ENCODE results near the gene PDS5B.
A peak's percentile ranks its signal among the peaks of the same experiment; 100 is the strongest.
"Not testable (repeated sequence)": the region's sequence is repeated elsewhere in the genome, so short reads cannot be mapped to it uniquely, and the experiment has no call there.

PDS5B gene, protein sequence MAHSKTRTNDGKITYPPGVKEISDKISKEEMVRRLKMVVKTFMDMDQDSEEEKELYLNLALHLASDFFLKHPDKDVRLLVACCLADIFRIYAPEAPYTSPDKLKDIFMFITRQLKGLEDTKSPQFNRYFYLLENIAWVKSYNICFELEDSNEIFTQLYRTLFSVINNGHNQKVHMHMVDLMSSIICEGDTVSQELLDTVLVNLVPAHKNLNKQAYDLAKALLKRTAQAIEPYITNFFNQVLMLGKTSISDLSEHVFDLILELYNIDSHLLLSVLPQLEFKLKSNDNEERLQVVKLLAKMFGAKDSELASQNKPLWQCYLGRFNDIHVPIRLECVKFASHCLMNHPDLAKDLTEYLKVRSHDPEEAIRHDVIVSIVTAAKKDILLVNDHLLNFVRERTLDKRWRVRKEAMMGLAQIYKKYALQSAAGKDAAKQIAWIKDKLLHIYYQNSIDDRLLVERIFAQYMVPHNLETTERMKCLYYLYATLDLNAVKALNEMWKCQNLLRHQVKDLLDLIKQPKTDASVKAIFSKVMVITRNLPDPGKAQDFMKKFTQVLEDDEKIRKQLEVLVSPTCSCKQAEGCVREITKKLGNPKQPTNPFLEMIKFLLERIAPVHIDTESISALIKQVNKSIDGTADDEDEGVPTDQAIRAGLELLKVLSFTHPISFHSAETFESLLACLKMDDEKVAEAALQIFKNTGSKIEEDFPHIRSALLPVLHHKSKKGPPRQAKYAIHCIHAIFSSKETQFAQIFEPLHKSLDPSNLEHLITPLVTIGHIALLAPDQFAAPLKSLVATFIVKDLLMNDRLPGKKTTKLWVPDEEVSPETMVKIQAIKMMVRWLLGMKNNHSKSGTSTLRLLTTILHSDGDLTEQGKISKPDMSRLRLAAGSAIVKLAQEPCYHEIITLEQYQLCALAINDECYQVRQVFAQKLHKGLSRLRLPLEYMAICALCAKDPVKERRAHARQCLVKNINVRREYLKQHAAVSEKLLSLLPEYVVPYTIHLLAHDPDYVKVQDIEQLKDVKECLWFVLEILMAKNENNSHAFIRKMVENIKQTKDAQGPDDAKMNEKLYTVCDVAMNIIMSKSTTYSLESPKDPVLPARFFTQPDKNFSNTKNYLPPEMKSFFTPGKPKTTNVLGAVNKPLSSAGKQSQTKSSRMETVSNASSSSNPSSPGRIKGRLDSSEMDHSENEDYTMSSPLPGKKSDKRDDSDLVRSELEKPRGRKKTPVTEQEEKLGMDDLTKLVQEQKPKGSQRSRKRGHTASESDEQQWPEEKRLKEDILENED (N-terminal part only)

DNA sequence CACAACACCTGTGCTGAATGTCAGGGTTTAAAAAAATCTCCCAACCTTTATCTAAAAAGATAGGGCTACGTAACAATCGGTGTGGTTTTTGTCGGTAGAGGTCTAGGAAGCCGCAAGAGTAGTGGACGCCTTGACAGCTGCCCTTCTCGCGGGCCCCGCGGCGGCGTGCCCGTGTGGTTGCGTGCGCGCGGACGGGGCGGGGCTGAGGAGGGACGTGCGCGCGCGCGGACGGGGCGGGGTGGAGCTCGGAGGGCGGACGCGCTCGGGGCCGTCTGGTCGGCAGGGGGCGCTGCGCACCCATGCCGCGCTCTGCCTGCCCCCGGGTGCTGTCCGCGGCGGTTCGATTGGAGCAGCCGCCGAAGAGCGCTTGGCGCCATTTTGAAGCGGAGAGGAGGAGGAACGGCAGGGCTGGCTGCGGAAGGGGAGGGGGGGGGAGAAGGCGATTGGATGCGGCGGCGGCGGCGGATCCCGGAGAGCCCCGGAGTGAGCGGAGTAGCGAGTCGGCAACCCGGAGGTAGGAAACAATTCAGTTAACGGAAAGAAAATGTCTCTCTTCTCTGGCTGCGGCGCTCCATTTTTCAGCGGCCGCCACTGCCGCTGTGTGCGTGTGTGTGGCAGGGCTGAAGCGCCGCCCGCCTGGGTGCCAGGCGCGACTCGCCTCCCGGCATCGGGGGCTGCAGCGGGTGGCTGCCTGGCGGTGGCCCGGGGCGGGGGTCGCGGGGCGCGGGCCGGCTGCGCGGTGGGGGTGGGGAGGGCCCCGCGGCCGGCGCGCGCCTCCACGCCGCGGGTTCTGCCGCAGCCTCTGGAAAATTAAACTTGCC is at the start of gene PDS5B:
Gene PDS5B (plus strand): TSS at position 373 of the 821 bp plus-strand sequence. CDS start 62,321 bp downstream, outside the sequence.
- peak; percentile 55 for DNase-seq (ENCODE audit: low read depth)

DNA sequence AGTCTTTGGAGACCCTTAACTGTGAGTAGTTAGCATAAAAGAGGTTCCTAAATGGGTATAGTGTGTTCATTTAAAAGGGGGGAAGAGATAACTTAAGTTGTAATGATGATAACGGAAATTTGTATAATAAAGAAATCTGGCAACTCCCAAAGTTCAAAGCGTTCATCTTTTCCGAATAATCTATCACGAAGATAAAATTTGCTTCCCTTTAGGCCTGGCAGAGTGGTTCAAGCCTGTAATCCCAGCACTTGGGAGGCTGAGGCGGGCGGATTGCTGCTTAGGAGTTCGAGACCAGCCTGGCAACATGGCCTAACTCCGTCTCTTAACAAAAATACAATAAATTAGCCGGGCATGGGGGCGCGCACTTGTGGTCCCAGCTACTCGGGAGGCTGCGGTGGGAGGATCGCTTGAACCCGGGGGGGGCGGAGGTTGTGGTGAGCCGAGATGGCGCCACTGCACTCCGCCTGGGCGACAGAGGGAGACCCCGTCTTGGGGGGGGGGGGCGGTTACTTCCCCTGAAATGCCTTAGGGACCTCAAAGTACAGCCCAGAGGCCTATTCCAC is 48.6 kb upstream of the PDS5B start:
- no peak for DNase-seq (ENCODE audit: low read depth)

DNA sequence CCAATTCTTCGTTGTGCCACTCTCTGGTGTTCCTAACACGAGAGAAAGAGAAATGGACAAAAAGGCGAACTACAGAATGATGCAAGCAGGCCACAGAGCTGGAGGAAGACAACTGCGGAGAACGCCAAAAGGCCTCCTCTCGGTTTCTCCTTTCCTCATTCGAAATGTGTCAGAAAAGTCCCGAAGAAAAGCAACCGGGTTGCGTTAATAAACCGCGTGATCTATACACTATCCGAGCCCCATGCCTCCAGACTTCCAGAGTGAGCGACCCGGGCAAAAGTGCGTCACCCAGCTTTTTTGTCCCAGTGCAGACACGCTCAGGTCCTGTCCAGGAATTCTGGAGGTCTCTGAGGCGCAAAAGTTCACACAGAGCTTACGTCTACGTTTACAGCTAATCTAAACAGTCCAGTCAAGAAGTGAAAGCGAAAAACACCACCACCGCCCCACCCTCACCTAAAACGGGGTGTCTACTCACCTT is 48.1 kb upstream of the PDS5B start:
- no peak for DNase-seq (ENCODE audit: low read depth)

DNA sequence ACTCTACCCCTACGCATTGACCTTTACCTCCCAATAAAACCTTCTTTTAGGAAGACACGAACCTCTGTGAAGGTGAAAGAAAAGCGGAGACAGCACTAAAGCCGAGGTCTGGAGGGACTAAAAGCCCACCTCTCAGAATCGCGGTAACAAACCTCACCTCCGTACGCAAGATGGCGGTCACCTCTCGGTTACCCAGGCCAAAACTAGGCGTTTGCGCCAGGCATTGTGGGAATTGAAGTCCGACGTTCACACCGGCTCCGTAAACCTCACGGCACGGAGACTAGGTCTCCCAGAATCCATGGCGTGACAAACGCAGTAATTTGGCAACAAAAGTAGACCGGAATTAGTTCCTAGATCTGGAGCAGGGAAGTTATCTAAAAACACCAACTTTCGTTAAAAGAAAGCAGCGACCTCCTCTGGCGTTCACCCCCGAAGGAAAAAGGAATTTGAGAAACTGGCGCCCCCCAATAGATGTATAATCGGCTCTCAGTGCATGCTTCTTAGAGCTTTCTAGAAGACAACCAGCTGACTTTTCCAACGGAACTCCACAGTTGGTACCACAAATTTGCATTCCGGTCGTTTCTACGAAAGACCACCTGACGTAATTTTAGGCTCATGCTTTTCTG is 47.5 kb upstream of the PDS5B start, which contains the start of gene N4BP2L2:
Gene N4BP2L2 (minus strand): TSS at position 175 of the 626 bp plus-strand sequence. CDS start 1,768 bp downstream, outside the sequence.
- DNase-seq (ENCODE audit: low read depth) = peak; percentile 95

DNA sequence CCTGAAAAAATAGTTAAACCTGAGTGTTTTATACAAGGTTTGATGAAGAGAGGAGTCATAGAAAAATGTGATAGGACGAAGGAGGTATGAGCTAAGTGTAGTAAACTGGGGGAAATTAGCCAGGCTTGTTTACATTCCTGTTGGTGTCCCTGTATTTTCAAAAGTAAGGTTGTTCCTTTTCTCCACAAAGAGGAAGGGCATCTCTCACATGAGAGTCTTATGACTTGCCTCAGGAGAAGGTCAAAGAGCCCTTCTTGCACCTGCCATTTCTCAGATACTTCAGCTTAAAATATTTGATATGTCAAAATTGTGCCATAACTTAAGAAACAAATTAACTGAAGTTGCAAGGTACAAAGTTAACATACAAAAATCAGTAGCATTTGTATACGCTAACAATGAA is 44.0 kb upstream of the PDS5B start:
- DNase-seq (ENCODE audit: low read depth) = no peak

DNA sequence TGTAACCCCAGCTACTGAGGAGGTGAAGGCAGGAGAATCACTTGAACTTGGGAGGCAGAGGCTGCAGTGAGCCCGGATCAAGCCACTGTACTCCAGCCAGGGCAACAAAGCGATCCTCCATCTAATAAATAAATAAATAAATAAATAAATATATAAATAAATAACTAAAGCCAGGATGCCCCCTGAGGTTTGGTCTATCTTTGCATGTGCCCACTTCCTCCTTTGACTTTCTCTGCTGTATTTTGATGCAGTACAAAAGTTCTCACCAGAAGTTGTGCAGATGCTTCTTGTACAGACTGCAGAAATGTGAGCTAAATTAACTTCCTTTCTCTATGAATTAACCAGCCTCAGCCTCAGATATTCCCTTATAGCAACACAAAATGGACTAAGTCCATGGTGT is 41.2 kb upstream of the PDS5B start:
- DNase-seq (ENCODE audit: low read depth) = no peak

DNA sequence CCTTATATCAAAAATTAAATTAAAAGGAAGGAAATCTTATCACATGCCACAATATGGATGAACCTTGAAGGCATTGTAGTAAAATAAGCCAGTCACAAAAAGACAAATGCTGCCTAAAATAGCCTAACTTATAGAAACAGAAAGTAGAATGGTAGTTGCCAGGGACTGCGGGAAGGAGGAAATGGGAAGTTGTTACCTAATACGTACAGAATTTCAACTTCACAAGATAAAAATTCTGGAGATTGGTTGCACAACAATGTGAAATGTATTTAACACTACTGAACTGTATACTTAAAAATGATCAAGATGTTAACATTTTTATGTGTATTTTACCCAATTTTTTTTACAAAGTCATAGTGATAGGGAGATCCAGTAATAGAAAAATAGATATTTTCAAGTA is 37.4 kb upstream of the PDS5B start:
- no peak for DNase-seq (ENCODE audit: low read depth)

DNA sequence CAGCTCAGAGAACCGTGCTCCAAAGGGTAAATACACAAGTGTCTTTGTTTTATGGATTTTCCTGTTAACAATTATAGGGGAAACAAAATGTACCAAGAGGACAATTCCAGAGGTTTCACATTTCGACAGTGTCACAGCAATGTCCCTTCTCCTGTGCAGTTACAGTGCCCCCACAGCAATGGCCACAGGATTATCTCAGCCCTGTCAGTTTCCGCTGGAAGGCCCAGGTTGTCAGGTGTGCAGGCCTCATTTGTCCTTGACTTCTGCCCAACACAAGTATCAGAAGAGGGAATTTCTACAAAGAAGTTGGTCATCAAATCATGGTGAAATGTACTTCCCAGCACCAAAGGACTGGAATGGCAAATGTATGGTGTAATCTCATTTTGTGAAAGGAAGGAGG is 36.5 kb upstream of the PDS5B start:
- DNase-seq (ENCODE audit: low read depth) = no peak

DNA sequence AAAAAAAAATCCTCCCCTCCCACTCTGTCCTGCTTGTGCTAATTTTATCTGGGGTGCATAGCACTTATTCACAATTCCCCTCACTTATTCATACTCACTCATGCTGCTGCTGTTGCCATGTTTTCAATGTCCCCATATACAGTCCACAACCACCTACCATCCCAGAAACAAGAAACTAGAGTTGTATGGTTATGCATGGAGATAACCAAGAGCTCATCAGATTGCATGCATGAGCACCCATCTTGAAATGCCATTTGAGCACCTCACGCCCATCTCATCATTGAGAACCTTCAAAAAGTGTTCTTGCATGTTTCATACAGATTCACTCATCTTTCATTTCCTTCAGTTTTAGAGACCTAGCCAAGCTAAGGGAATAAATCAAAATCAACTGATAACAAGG is 32.5 kb upstream of the PDS5B start:
- DNase-seq (ENCODE audit: low read depth) = no peak

DNA sequence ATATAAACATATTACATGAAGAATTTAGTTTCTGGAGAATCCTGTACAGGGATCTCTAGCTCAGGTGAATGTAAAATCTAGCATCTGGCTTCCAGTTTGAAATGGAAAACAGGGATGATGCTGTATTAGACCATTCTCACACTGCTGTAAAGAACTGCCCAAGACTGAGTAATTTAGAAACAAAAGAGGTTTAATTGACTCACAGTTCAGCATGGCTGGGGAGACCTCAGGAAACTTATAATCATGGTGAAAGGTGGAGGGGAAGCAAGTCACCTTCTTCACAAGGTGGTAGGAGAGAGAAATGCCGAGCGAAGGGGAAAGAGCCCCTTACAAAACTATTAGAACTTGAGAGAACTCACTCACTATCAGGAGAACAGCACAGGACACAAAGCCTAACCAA is 30.6 kb upstream of the PDS5B start:
- no peak for DNase-seq (ENCODE audit: low read depth)

DNA sequence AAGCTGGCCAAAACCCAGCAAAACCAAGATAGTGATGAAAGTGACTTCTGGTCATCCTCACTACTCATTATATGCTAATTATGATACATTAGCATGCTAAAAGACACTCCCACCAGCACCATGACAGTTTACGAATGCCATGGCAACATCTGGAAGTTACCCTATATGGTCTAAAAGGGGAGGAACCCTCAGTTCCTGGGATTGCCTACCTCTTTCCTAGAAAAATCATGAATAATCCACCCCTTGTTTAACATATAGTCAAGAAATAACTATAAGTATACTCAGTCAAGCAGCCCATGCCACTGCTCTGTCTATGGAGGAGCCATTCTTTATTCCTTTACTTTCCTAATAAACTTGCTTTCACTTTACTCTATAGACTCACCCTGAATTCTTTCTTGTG is 25.4 kb upstream of the PDS5B start:
- DNase-seq (ENCODE audit: low read depth) = not testable (repeated sequence)

DNA sequence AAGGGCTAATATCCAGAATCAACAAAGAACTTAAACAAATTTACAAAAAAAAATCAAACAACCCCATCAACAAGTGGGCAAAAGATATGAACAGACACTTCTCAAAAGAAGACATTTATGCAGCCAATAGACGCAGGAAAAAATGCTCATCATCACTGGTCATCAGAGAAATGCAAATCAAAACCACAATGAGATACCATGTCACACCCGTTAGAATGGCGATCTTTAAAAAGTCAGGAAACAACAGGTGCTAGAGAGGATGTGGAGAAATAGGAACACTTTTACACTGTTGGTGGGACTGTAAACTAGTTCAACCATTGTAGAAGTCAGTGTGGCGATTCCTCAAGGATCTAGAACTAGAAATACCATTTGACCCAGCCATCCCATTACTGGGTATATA is 10.6 kb upstream of the PDS5B start:
- DNase-seq (ENCODE audit: low read depth) = not testable (repeated sequence)

DNA sequence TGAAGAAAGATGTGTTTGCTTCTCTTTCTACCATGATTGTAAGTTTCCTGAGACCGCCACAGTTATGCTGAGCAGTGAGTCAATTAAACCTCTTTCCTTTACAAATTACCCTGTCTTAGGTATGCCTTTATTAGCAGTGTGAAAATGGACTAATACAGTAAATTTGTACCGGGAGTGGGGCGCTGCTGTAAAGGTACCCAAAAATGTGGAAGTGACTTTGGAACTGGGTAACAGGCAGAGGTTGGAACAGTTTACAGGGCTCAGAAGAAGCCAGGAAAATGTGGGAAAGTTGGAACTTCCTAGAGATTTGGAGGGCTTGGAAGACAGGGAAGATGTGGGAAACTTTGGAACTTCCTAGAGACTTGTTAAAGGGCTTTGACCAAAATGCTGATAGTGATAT is 9.2 kb upstream of the PDS5B start:
- no peak for DNase-seq (ENCODE audit: low read depth)

DNA sequence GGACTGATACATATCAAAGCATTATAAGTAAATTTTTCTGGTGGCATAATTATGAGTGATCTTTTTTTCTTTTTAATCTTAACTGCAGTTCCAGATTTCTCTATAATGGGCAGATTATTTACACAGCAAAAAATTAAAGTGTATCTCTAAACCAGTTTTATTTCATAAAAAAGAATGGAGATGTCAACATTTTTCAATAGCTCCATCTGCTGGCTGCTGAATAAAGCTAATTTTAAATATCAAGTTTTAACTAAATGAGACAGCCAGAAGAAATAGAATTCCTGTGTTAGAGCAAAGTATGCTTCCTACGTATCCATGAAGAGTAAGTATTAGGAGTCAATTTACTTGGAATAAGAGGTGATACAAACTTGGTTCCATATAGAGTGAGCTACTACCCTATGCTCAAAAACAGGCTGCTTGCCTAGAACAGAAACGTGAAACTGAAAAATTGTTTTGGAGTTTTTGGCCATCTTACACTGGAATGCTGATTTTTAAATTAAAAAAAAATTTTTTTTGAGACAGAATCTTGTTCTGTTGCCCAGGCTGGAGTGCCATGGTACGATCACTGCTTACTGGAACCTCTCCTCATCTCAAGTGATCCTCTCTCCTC is 5.0 kb upstream of the PDS5B start:
- no peak for DNase-seq (ENCODE audit: low read depth)

DNA sequence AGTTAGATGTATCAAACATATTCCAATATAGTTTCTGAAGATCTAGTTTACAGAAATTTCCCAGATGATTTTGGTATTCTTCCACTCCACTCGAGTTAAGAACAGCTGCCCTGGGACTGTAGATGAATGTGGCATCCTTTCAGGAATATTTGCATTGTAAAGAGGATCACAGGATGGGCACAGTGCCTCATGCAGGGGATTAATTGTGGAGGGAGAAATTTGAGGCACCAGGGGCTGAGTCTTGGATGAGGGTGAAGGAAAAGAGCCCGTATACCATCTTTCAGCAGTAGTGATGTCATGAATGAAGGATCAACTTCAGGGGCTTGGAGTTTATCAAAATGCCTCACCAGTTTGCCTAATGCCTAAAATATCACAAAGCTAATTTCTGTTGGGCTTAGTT is 4.0 kb upstream of the PDS5B start:
- DNase-seq (ENCODE audit: low read depth) = no peak

DNA sequence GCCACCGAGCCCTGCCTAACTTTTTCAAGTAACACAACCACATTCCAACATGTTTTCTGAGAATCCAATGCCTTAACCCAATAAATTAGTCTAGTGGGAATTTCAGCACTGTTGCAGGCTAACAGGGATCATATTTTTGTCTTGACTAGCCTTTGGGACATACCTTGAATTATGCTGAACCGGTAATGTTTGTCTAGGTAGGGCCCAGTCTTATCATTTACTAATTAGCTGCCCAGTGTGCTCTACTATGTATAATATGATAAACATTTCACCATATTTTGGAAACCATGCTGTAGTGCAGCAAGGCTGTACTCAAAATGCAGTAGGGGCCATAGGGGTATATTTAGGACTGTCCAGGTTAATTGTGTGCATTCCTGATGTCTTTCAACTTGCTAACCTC is 3.3 kb upstream of the PDS5B start:
- DNase-seq (ENCODE audit: low read depth) = no peak

DNA sequence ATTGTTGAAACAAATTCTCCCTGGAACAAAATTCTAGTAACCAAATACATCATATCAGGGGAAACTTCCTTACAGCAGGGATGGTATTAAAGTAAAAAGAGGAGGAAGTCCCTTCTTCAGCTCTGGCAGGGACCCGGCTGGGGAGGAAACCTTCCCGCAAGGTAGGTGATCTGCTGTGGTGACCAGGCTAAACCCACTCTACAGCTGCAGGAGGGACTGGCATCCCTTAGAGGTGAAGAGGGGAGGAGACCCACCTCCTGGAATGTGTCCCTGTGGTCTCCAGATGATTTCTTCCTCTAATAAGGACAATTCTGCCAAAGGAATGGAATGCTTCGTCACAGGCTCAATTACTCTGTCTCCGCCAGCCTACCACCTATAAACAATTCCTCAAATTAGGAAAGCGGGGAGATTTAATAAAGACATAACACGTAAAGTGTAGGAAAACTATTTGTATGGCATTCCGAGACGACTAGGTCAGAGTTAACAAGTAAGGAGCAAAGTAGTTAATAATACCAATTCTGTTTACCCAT is 637 bp upstream of the PDS5B start:
- DNase-seq (ENCODE audit: low read depth) = no peak

DNA sequence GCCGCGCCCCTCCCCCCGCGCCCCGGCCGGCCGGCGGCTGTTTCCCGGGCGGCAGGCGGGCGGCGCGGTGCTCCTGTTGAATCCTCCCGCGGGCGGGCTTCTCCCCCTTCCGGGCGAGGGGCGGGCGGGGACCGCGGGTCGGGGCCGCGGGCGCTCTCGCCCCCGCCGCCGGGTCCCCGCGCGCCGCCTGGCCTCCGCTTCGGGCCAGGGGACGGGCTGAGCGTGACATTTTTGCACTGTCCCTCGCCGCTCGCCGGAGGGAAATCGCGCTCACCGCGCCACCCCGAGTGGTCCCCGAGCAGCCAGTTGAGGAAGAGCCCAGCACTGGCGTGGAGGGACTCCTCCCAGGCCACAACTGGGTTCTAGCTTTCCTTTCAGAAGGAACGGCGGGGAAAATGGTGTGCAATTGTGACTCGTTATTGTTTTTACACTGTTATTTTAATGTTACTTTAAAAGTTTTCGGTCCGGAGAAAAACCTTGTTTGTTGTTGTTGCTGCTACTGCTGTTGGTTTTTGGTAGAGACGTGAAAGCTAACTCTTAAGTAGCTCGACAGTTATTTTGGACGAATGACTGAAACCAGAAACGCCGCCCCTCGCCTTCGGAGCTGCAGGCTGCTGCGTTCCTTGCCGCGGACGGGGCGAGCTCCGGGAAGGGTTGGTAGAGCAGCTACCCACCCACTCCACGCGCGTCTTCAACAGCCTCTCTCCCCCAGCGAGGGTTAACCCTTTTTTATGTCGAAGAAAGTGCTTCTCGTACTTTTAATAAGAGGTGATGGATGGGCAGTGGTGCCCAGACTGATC is 959 bp downstream of the PDS5B start:
- no peak for DNase-seq (ENCODE audit: low read depth)

DNA sequence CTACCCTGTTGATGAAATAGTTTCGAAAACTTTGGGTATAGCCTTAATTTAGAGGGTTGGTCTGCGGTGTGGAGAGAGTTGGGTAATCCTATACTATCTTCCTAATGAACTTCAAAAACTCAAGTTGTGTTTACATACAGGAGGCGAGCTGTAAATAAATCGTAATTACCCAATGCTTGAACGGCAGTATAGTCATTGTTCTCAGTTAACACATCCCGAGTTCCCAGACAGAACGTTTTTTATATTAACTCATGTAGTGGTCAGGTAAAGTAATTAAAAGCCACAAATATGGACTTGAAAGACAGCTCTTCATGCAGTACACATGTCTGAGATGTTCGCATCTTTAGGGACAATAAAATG is 1.5 kb downstream of the PDS5B start:
- DNase-seq (ENCODE audit: low read depth) = no peak
